ENCODE data around the gene OVCA2.

Gene OVCA2

DNA sequence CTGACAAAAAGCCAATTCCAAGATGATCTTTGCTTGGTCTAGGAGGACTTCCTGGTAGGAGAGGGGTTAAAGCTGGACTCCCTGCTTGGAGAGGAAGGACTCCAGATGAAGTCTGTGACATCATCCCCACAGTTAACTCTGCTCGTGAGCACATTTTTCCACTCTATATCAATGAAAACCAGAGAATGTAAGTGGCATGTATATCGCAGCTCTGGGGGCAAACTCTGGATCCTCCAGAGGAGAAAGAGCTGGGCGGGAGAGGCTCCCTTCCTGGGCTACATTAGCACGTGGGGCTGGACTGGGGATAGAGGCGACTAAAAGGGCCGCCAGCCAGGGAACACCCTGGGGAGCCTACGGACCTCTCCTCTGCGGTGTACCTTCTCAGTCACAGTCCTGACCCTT lies 47.2 kb downstream of the OVCA2 start:
- no peak for DNase-seq

DNA sequence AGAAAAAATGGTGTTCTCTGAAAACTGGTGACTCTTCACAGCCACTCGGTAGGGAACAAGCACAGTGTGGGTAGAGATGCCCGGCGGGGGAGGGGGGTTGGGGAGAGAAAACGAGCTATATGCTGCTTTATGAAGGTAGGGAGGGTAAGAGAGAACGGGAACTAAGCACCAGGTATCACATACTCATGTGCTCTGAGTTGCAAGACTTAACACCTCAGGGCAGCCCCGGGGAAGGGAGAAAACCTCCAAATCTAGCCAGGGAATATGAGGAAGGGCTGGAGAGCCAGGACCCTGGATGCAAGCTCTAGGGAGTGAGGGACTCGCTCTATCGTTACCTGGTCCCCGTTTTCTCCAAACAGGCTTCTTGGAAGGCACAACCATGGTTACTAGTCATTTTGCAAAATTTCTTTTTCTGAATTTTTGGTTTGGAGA lies 48.4 kb downstream of the OVCA2 start:
- DNase-seq, result no peak

DNA sequence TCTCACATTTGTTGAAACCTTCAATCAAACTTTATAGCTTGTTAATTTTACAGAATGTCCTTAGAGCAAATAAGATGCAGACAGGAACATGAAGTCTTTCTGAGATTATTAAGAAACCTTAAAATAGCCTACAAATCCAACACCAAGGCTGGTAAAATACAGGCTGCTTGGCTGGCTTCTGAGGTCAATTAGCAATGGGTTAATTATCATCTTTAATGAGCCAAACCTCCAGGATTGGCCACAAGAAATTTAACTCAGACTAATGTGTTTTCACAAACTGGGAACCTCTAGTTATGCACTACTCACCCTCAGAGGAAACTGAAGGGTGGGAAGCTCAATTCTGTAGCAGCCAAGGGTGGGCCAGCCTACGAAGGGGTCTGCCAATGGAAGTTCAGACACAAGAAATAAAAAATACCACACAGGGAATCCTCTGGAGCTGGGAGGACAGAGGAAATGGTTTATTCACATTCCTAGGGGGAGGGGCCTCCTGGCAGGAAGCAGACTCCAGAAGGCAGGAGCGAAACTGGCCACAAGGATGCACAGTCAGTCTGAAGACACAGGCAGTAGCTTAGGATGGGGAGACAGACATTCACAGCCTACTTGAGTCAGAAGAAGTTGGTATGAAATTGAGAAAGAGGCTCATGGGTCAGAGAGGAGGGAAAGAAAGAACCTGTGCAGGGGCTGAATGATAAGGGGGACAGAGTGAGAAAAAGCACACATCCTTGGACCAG lies 49.1 kb downstream of the OVCA2 start:
- no peak for DNase-seq

DNA sequence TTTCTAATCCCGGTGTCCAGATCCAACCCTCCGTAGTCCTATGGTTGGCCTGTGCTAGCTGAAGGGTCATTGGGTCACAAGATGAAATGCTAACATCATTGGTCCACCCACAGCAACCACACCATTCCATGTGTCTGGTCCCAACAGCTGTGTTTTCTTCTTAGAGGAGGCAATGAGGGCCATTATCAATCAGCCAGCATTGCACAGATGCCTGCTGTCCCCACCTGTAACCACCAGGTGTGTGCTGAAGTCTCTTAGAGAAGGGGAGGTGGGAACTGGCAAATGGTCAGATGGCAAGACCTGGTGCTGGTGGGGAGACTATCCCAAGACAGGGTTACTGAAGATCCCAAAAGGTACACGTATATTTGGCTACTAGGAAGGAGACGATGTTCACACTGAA lies 50.4 kb downstream of the OVCA2 start:
- no peak for DNase-seq
